ENCODE results near the gene MRPS17.
A peak's percentile ranks its signal among the peaks of the same experiment; 100 is the strongest.
"Not testable (repeated sequence)": the region's sequence is repeated elsewhere in the genome, so short reads cannot be mapped to it uniquely, and the experiment has no call there.

Gene MRPS17

GRCh38 chr7:55951637-55952351 is at the start of gene MRPS17:
Gene MRPS17 (plus strand): TSS chr7:55951877. CDS start chr7:55953196, 1,319 bp downstream.
- peak; percentile 100 for ATAC-seq

DNA sequence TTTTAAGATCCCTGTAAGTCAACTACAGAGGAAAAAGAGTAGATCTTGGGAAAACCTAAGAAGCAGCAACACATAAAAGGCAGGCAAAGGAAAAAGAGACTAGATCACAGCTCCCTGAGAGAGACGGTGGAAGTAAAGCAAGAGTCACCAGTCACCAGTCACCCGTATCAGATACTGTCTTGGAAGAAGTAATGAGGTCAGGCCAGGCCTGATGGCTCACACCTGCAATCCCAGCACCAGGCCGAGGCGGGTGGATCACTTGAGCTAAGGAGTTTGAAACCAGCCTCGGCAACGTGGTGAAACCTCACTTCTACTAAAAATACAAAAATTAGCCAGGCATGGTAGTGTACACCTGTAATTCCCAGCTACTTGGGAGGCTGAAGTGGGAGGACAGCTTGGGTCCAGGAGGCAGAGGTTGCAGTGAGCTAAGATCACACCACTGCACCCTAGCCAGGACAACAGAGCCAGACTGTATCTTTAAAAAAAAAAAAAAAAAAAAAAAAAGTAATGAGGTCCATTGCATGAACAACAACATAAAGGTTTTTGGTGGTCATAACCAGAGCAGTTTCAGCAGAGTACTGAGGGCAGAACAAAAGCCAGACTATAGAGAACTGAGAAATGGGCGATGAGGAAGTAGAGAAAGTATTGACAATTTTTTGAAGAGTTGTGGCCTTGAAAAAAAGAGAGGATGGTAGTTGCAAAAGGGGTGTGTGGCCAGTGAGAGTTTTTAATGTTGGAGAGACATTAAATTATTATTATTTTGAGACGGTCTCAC is 47.5 kb upstream of the MRPS17 start:
- no peak for ATAC-seq

- ATAC-seq = no peak
Measured at GRCh38 chr7:55912748-55913158, 38.9 kb upstream of the MRPS17 start.

DNA sequence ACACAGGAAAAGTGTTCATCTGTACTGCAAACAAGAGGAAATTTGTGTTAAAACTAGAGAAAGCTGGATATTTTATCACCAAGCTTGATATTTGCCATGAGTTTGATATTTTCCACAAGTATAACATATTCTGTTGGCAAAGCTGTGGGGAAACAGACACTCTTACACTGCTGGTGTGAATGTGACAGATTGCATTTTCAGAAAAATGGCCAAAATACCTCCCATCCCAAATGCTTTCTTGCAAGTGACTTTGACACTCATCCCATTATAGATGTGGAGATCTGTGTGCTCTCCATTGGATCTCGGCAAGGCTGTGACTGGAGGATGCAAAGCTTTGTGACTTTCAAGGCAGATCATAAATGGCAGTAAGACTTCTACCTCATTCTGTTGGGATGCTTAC is 33.9 kb upstream of the MRPS17 start:
- ATAC-seq = no peak

DNA sequence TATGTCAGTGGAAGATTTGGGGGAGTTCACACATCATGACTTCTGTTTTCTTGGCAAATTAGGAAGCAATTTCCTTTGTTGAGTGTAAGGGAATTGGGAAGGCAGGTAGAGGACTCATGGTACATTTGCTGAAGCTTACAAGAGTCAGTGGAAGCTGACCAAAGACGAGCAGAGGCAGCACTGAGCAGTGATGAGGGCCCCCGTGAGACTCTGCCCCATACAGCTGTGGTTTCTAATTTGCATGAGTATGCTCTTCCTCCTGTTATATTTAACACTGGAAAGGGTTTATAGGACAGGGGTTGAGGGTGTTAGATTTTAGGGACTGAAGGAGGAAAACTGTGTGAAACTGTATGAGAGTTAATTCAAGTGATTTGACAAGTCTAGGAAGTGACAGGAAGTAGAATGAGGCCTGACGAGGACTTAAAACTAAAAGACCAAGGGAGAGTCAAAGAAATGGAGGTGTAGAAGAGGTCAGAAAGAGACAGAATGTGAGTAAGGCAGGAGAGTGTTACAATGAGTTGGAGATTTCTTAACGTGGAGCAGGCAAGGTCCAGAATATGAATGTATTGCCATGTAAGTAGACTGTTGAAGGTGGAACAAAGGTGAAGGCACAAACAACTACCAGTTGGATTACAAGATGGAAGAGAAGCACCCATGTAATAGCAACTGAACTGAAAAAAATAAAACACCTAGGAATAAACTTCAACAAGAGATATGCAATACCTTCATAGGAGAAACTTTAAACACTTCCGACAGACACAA is 23.5 kb upstream of the MRPS17 start:
- ATAC-seq = no peak

GRCh38 chr7:55931421-55932151 is 20.1 kb upstream of the MRPS17 start:
- no peak for ATAC-seq

DNA sequence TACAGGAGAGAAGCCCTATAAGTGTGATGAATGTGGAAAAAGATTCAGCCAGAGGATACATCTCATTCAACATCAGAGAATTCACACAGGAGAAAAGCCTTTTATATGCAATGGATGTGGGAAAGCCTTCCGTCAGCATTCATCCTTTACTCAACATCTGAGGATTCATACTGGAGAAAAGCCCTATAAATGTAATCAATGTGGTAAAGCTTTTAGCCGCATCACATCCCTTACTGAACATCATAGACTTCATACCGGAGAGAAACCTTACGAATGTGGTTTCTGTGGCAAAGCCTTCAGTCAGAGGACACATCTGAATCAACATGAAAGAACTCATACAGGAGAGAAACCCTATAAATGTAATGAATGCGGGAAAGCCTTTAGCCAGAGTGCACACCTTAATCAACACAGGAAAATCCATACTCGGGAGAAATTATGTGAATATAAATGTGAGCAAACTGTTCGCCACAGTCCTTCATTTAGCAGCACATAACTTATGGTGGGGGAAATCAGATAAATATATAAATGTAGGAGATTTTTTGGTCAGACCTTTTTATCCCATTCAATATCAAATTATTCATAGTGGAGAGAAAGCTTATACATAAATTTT is 12.1 kb upstream of the MRPS17 start:
- no peak for ATAC-seq

- no peak for ATAC-seq
Measured at GRCh38 chr7:55946545-55946944, 5.1 kb upstream of the MRPS17 start.

GRCh38 chr7:55952352-55952671 is 635 bp downstream of the MRPS17 start:
- not testable (repeated sequence) for ATAC-seq

DNA sequence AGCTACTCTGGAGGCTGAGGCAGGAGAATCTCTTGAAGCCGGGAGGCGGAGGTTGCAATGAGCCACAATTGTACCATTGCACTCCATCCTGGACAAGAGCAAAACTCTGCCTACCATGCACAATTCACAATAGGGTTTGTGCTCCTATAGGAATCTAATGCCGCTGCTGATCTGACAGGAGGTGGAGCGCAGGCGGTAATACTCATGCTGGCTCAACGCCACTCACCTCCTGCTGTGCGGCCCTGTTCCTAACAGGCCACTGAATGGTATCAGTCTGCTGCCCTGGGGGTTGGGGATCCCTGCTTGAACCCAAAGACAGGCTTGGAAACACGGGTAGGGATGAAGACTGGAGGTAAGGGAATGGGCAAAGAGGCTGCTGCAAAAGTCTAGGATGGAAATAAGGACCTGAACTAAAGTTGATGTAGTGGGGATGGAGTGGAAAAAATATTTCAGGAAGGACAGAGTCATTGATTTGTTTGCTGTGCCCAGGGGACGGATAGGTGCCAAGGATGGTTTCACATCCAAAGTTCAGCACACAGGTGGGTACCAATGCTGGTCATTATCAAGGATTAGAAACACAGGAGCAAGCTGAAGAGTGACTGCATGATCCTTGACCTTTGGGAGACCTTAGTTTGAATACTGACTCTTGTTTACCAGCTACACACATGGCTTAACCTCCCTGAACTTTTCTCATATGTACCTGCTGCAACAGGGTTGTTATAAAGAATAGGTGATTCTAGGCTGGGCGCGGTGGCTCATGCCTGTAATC is 2.2 kb downstream of the MRPS17 start:
- no peak for ATAC-seq

DNA sequence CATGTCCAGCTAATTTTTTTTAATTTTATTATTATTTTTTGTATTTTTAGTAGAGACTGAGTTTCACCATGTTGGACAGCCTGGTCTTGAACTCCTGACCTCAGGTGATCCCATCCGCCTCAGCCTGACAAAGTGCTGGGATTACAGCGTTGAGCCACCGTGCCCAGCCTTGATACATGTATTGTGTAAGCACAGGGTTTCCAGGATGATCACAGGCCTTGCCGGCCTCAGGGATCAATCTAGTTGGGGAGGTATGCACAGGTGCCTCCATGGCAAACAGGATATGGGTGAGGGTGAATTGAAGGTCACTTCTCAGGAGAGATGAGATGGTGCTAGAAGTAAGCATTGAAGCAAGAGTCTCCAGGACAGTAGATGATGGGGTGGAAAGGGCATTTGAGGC is 5.5 kb downstream of the MRPS17 start:
- no peak for ATAC-seq

DNA sequence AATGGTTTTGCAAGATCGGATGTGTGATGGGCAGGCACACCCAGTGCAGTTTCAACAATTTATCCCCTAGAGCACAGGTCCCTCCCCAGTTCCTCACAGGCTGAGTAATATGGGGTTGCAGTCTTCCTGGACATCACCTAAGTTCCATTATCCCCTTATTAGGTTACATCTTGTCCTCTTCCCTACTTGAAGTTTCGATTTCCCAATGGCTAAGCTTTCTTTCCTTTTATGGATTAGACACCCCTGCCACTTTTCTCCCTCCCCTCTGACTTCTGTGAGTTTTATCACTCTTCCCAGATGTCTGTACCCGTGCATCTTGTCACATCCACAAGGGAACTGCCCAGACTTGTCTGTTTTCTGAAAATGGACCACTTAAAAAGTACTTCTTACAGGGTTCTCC is 10.3 kb downstream of the MRPS17 start:
- ATAC-seq = no peak

- ATAC-seq = no peak
Measured at GRCh38 chr7:55963584-55964168, 12.0 kb downstream of the MRPS17 start.

- peak; percentile 87 to 89 for ATAC-seq
Measured at GRCh38 chr7:55964261-55965099, 12.8 kb downstream of the MRPS17 start, which contains the start of gene NIPSNAP2. Gene NIPSNAP2 (plus strand): TSS chr7:55964585. CDS start chr7:55964610, 25 bp downstream.

GRCh38 chr7:55965100-55965470 is 13.4 kb downstream of the MRPS17 start:
- no peak for ATAC-seq

DNA sequence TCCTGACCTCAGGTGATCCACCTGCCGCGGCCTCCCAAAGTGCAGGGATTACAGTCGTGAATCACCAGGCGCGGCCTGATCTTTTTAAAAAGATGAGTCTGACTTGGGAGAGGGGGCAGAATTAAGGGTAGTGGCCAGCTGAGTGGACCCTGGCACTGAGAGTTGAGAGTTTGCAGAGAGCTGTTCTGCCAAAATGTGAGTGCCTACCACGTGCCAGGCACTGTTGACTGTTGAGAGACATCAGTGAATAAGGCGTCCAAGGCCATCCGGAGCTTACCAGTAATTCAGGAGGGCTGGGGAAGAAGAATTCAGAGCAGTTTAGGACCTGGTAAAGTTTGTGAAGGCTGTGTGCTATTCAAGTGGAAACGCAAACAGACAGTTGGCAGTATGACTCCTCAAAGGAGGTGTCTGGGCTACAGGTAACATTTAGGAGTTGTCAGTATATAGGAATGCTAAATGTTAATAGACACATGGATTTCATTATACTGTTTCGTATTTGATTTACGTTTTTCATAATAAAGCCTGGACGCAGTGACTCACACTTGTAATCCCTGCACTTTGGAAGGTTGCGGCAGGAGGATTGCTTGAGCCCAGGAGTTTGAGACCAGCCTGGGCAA is 14.2 kb downstream of the MRPS17 start:
- ATAC-seq = no peak

- ATAC-seq = no peak
Measured at GRCh38 chr7:55966851-55967250, 15.2 kb downstream of the MRPS17 start.

DNA sequence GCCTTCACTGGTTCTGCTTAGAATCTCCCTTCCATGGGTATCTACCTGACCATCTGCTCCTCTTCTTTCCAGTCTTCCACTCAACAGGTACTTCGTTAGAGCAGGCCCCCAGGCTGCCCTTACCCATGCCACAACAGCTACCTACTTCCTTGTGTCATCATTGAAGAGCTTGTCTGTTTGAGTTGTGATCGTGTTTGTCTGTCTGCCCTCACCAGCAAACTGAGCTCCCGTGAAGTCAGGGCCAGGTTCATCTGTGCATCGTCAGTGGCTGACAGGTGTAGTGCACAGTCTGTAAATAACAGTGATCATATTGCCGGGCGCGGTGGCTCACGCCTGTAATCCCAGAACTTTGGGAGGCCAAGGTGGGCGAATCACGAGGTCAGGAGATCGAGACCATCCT is 17.7 kb downstream of the MRPS17 start:
- no peak for ATAC-seq

DNA sequence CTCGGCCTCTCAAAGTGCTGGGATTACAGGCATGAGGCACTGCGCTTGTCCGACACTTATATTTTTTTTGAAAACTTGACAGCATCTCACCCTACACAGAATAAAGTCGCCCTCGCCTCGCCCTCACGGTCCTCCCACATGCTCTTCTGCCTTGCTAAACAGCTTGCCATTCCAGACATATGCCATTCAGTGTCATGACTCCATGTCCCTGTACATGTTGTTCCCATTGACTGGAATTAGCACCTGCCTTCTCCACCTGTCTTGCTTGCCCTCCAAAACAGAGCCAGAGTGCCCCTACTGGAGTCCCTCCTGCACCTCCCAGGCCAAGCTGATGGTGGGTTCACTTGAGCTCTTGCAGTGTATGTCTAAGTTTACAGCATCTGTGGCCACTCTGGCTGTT is 18.9 kb downstream of the MRPS17 start:
- no peak for ATAC-seq

DNA sequence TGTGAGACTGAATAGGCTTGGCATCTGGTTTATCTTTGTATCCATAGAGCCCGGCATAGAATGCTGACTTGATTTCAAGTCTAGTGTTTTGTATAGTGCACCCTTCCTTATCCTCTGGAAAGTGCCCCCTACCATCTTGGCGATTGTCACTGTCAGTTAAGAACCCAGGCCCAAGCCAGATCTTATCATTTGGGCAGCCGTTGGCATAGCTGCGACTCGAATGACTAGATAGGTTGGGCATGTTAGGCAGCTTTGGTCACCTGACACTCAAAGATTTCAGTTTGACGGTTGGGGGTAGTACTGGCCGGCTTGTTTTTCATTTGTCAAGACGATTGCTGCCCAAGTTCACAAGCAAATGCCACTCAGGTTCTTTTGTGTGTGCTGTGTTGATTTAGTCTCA is 19.3 kb downstream of the MRPS17 start:
- ATAC-seq = no peak

Data from activated CD4-positive, CD25-positive, alpha-beta regulatory T cell treated with anti-CD3 and anti-CD28 coated beads, Interleukin-2, amount 50 U/mL, for 24 hours (primary cell).